Measurements from ENCODE around the gene KRTAP5-4. TPM values are rescaled to one million over a fixed set of nuclear protein-coding genes. Genes with fewer than 3 reads are reported as not detected.

KRTAP5-4 gene
- total and polyA plus RNA-seq, 3 donors from 2014 or later, result not detected

GRCh38 chr11:1660111-1660867 lies 38.4 kb upstream of the KRTAP5-4 start:
- Histone ChIP-seq H3K27ac (no peak overlapping the region), H3K27me3 (no peaks in the 10 kb centered on the region), H3K4me1 (no peaks in the 10 kb centered on the region), H3K36me3 (ENCODE audit: low read depth, missing control alignments) (no peaks in the 10 kb centered on the region), H3K9me3 (no peaks in the 10 kb centered on the region), H3K4me3 (no peak overlapping the region)
- intact Hi-C loops (cut with DNase I; ENCODE audit: low total_unique reads), result no loop called here
- TF ChIP-seq, protein P1, sequence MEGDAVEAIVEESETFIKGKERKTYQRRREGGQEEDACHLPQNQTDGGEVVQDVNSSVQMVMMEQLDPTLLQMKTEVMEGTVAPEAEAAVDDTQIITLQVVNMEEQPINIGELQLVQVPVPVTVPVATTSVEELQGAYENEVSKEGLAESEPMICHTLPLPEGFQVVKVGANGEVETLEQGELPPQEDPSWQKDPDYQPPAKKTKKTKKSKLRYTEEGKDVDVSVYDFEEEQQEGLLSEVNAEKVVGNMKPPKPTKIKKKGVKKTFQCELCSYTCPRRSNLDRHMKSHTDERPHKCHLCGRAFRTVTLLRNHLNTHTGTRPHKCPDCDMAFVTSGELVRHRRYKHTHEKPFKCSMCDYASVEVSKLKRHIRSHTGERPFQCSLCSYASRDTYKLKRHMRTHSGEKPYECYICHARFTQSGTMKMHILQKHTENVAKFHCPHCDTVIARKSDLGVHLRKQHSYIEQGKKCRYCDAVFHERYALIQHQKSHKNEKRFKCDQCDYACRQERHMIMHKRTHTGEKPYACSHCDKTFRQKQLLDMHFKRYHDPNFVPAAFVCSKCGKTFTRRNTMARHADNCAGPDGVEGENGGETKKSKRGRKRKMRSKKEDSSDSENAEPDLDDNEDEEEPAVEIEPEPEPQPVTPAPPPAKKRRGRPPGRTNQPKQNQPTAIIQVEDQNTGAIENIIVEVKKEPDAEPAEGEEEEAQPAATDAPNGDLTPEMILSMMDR (IDR thresholded peaks at IDR 0.05), result no peak
- TF ChIP-seq POLR2A (IDR thresholded peaks at IDR 0.05), result no peak
- WGBS, 2 donors, result 86 to 87% methylated on average over 24 of the region's 24 CpGs
- no peak for DNase-seq

DNA sequence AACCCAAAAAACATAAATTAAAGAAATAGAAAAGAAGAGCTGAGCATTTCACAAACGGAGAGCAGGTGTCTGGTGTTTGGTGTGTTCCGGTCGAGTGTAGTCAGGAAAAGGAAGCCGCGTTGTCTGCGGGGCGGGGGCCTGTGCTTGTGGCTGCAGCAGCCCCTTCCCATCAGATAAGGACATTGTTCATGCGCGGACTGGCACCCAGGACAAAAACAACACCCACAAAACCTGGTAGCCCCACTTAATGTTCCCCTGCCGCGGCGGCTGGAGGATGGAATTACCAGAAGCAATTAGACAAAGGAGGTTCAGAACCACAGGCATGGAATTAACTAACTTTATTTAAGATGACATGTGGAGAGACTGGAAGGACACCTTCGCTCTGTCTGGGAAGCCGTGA lies 37.6 kb upstream of the KRTAP5-4 start:
- Histone ChIP-seq H3K4me3 (no peak overlapping the region), H3K36me3 (ENCODE audit: low read depth, missing control alignments) (no peaks in the 10 kb centered on the region), H3K9me3 (no peaks in the 10 kb centered on the region), H3K27me3 (no peaks in the 10 kb centered on the region), H3K27ac (no peak overlapping the region), H3K4me1 (no peaks in the 10 kb centered on the region)
- DNase-seq, result peak; percentile 12
- 79 to 86% methylated on average over 13 to 14 of the region's 14 CpGs for WGBS, 2 donors
- intact Hi-C loops (cut with DNase I; ENCODE audit: low total_unique reads), result loop anchor here (10.0 kb wide), 2 partner anchors 175 to 495 kb away; partner anchors contain the start of genes SYT8 and TNNI2
- TF ChIP-seq, protein P1 (IDR thresholded peaks at IDR 0.05), result no peak
- TF ChIP-seq POLR2A (IDR thresholded peaks at IDR 0.05), result no peak

GRCh38 chr11:1656670-1657069 lies 34.7 kb upstream of the KRTAP5-4 start:
- peak; percentile 4 for DNase-seq

GRCh38 chr11:1656061-1656441 lies 34.1 kb upstream of the KRTAP5-4 start:
- no peak overlapping the region for H3K27ac ChIP-seq
- H3K4me3 ChIP-seq, result no peak overlapping the region
- intact Hi-C loops (cut with DNase I; ENCODE audit: low total_unique reads), result loop anchor here (10.0 kb wide), 2 partner anchors 179 to 499 kb away; partner anchors contain the start of genes SYT8 and TNNI2
- peak; percentile 10 for DNase-seq
- H3K4me1 ChIP-seq, result no peaks in the 10 kb centered on the region
- no peaks in the 10 kb centered on the region for H3K36me3 ChIP-seq (ENCODE audit: low read depth, missing control alignments)
- no peaks in the 10 kb centered on the region for H3K9me3 ChIP-seq
- H3K27me3 ChIP-seq, result no peaks in the 10 kb centered on the region
- no peak for TF ChIP-seq POLR2A (IDR thresholded peaks at IDR 0.05)
- TF ChIP-seq, protein P1 (IDR thresholded peaks at IDR 0.05), result no peak
- WGBS, 2 donors, result 89 to 94% methylated on average over 7 to 9 of the region's 9 CpGs

More at GRCh38 chr11:1656670-1657069, 34.7 kb upstream of the KRTAP5-4 start:
- Histone ChIP-seq H3K9me3 (no peaks in the 10 kb centered on the region), H3K4me1 (no peaks in the 10 kb centered on the region), H3K27ac (no peak overlapping the region), H3K4me3 (no peak overlapping the region), H3K36me3 (ENCODE audit: low read depth, missing control alignments) (no peaks in the 10 kb centered on the region), H3K27me3 (no peaks in the 10 kb centered on the region)
- WGBS, 2 donors, result 83 to 92% methylated on average over 7 of the region's 7 CpGs
- intact Hi-C loops (cut with DNase I; ENCODE audit: low total_unique reads), result loop anchor here (10.0 kb wide), 2 partner anchors 178 to 498 kb away; partner anchors contain the start of genes SYT8 and TNNI2
- TF ChIP-seq POLR2A (IDR thresholded peaks at IDR 0.05), result no peak
- TF ChIP-seq, protein P1 (IDR thresholded peaks at IDR 0.05), result no peak

Measured in testis (tissue), 3 donors.